ENCODE data around the gene ARHGEF1.
A peak's percentile ranks its signal among the peaks of the same experiment; 100 is the strongest.

The ARHGEF1 gene

DNA sequence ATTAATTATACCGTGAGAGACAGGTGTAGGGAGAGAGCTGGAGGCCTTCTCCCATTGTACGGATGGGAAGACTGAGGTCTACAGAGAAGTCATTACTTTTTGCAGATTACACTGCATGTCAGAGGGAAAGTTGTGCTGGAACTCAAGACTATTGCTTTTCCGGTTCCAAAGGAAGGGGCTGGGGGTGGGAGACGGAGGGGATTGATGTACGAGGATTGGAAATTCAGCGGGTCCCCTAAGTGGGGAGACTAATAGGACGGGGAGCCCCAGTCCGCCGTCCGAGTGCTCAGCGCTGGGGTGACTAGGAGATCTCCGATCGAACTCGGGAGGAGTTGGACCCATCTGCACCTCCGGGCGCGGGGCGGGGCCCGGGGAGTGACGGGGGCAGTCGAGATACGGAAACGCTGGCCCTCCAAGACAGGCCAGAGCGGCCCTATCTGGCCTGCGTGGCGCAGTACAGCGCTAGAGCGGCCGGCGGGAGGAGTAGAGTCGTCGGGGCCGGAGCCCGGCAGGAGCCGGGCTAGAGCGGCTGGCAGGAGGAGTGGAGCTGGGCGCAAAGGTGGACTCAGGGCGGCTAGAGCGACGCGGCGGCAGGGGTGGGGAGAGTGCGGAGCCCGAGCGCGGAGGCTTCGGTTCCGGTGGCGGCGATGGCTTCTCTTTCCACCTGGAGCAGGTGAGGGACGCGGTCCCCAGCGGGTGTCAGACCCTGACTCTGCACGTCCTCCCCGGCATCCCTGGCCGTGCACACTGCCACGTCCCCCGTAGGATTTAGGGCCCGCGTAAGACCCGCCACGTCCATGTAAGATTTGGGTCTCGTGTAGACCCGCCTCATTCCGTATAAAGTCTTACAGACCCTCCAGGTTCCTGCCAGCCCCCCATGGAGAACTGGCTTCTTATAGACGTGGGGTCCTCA lies 1.1 kb downstream of the ARHGEF1 start:
- peak; percentile 75 to 78 for DNase-seq (ENCODE audit: low read depth in 2 of 2)

DNA sequence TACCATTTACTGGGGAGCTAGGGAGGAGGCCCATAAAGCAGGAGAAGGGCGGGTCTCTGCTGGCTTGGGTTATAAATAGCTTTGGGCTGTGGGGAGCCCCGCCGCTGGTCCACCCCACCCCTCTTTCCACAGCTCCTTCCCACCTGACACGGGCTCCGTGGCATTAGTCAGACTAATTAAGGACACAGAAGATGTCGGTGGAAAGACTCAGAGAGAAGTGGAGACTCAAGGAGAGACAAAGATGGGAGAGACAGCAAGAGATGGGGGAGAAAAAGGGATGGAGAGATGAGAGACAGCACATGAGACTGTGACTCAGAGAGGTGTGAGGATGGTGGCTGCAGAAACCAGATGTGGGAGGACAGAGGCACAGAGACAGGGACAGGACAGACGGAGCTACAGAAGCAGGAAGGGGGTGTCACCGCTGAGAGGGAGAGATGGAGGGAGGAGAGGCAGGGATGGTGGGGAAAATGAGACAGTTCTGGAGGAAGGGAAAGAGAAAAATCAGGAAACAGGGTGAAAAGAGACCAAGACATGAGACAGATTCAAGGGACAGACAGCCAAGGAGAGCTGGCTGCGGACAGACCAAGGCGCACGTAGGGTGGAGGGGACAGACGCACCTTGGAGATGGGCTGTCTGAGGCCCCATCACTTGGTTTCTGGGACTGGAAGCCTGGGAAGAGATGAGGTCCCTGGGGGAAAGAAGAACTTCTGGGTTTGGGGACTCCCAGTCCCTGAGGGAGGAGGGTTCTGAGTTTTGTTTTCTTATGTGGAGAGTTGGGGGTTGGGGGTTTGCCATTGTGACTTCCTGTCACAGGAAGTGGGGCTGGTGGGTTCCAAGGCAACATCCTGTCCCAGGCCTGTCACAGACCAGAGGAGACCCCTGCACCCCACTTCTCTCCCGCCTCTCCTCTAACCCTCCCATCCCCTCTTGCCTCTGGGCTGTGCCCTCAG lies 4.1 kb downstream of the ARHGEF1 start:
- peak in 1 of 2 donors; percentile 50 for DNase-seq (ENCODE audit: low read depth in 2 of 2)

DNA sequence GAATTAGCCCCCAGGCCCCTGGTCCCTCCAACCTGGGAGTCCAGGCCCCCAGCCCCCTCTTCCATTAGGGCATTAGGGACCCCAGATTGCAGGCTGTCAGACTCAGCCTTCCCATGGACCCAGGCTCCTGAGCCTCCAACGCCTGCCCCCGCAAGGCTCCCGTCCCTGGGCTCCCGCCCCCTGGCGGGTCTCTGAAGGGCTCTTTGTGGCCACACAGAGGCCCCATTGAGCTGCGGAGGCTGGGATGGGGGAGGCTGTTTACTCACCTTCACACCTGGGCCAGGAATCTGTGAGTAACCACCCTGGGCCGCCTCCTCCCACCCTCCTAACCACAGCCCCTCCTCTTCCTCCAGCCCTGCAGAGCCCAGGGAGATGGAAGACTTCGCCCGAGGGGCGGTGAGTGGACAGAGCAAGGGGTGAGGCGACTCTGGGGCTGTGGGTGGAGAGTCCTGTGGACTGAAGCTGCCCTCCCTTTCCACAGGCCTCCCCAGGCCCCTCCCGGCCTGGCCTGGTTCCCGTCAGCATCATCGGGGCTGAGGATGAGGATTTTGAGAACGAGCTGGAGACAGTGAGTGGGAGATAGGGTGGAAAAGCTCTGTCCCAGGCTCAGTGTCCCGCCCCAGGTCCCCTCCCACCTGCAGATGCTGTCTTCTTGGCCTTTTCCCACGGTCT lies 4.9 kb downstream of the ARHGEF1 start:
- DNase-seq (ENCODE audit: low read depth in 2 of 2), result peak; percentile 82 to 86

DNA sequence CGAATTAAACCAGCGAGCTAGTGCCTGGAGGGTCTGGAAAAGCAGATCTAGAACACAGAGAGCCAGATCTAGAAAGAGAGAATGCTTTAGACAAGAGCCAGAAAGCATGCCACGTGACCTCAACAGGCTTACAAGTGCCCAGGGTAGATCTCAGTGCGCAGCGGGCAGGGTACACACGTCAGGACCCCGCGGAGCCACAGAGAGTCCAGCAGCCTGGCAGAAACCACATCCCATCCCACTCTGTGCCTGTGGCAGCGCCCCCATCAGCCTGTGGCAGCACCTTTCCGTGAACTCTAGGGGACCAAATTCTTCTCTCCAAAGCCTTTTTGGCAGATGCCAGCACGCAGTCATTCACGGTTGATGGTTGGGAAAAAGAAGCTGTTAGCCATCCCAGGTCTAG lies 5.9 kb downstream of the ARHGEF1 start:
- DNase-seq (ENCODE audit: low read depth in 2 of 2), result no peak

DNA sequence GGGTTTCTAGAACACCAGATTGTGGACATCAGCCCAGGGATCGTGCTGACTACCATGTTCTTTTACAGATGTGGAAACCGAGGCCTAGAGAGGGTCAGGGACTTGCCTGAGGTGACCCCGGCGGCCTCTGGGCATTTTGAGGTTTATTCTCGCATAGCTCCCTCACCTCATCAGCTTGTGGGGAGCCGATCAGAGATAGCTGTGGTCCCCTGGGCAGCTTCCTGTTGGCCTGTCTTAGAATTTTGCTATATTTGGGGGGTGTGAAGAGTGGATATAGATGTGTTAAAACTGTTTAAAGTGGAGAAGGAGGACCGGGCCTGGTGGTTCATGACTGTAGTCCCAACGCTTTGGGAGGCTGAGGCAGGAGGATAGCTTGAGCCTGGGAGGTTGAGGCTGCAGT lies 6.9 kb downstream of the ARHGEF1 start:
- DNase-seq (ENCODE audit: low read depth in 2 of 2), result no peak

DNA sequence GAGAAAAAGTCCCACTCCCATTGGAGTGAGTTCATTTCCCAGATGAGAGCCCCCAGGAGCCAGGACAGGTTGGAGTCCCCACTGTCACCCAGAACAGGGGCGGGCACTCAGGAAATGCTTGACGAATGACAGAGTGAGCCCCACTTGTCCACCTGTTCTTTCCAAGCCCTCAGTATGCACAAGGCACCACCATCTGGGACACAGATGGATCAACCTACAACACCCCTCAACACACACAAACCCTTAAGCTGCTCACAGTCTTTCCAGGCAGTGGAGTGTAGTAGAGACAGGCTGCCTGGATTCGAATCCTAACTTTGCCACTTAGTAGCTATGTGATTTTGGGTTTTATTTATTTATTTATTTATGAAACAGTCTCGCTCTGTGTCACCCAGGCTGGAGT lies 8.0 kb downstream of the ARHGEF1 start:
- DNase-seq (ENCODE audit: low read depth in 2 of 2), result no peak

DNA sequence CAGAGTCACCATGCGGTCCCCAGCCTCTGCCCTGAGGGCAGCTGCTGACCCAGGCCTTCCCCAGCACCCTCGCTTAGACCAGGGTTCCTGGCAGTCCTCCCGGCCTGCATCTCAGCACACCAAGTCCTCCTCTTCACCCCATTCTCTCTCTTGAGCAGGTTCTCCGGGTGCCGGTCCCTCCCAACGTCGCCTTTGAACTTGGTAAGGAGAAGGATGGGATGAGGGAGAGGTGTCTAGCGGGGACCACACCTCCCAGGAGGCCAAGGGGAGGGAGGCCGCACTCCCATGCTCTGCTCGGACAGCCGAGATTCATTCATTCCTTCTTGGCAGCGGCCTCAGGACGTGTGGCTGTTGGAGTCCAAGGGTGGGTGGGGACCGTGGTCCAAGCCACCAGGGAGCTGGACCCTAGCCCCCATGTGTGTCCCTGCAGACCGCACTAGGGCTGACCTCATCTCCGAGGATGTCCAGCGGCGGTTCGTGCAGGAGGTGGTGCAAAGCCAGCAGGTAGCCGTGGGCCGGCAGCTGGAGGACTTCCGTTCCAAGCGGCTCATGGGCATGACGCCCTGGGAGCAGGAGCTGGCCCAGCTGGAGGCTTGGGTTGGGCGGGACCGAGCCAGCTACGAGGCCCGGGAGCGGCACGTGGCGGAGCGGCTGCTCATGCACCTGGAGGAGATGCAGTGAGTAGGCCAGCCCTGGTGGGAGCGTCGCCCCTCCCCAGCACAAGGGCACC lies 9.4 kb downstream of the ARHGEF1 start:
- no peak for DNase-seq (ENCODE audit: low read depth in 2 of 2)

DNA sequence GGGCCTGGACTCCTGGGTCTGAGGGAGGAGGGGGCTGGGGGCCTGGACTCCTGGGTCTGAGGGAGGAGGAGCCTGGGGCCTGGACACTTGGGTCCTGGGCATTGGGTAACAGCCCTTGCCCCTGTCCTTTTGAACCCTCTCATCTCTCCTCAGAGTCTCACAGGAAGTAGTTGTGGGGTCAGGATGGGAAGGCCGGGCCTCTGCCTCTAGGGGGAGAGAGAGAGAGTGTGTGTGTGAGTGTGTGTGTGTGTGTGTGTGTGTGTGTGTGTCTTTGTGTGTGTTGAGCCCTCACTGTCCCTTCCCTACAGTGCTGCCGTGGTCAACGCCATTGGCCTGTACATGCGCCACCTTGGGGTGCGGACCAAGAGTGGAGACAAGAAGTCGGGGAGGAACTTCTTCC lies 10.9 kb downstream of the ARHGEF1 start:
- no peak for DNase-seq (ENCODE audit: low read depth in 2 of 2)

DNA sequence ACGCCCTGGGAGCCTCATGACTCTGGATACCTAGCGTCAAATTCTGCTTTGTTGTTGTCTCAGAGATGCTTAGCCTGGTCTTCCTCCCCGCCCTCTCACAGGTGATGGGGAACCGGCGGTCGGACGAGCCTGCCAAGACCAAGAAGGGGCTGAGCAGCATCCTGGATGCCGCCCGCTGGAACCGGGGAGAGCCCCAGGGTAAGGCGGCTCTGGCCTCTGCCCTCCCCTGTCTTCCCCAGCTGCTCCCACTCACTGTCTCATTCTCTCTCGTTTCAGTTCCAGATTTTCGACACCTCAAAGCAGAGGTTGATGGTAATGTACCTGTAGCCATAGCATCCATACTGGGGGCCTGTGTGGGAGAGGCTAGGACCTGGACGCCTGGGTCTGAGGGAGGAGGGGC lies 11.4 kb downstream of the ARHGEF1 start:
- DNase-seq (ENCODE audit: low read depth in 2 of 2), result no peak

DNA sequence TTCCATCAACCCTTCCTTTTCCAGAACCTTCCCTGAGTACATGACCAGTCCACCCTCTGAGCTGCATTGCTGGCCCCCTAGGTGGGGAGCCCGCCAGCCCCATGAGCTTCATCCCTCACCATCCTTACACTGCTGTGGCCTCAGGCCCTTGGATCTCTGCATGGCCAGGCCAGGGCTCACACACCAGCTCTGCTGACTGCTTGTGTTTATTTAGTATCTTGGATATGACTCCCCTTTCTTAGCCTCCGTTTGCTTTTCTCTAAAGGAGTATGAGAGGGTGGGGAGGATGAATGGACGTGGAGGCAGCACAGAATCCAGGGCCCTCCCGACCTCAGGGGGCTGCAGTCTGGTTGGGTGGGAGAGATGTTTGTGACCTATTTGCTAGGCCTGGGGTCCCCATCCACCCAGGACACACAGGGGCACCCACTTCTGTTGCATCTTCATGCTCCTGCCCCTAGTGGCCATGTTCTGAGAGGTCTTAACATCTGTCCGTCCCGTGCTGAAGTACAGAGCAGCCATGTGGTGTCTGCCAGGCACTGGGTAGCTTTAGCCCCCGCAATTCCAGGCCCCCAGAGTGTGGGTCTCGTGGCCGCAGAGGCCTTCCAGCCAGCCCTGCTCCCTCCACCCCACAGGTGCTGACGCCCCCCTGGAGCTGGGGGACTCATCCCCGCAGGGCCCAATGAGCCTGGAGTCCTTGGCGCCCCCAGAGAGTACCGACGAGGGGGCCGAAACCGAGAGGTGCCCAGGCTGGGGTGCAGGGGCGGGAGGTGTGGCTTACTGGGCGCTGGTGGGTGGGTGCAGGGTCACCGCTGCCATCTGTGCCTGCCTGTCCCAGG lies 13.0 kb downstream of the ARHGEF1 start:
- DNase-seq (ENCODE audit: low read depth in 2 of 2), result no peak

DNA sequence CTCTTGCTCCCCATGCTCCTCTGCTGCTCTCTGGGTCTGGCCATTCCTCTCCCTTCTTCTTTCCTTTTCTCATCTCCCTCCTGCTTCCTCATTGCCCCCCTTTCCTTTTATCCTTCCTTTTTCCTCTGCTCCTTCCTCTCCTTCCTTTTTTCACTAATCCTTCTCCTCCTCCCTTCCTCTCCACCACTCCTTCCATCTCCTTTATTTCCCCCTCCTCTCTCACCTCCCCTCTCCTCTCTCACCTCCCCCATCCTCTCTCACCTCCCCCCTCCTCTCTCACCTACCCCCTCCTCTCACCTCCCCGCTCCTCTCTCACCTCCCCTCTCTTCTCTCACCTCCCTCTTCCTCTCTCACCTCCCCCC lies 13.6 kb downstream of the ARHGEF1 start:
- DNase-seq (ENCODE audit: low read depth in 2 of 2), result no peak

DNA sequence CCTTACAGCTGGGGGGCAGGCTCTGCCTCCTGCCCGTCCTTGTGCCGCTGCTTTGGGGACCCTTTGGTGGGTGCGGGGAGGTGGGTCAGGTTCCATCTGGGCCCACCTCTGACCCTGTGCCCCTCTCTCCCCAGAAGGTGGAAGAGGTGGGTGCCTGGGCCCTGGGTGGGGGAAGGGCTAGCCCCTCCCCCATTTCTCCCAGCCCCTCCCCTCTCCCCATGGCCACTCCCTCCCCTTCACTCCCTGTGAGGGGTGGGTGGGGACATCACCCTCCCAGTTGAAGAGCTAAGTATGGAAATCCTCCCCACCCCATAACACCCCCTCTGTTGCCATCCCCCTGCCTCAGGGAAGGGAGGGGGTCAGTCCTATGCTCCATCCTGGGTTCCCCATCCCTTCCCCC lies 14.2 kb downstream of the ARHGEF1 start:
- no peak for DNase-seq (ENCODE audit: low read depth in 2 of 2)

DNA sequence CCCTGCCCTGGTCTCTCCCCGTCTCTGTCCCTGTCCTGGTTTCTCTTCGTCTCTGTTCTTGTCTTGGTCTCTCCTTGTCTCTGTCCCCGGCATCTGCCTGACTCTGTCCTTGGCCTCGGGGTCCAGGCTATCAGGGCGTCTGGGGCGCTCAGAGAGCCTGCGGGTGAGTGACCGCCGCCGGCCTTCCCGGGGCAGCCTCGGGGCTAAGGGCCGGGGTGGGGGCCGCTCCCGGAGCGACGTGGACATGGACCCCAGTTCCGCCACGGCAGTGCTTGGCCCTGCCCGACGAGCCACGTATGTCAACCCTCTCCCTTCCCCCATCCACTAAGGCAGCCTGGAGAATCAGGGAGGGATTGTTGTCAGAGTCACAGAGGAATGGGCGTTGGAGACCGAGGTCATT lies 14.8 kb downstream of the ARHGEF1 start:
- DNase-seq (ENCODE audit: low read depth in 2 of 2), result no peak

DNA sequence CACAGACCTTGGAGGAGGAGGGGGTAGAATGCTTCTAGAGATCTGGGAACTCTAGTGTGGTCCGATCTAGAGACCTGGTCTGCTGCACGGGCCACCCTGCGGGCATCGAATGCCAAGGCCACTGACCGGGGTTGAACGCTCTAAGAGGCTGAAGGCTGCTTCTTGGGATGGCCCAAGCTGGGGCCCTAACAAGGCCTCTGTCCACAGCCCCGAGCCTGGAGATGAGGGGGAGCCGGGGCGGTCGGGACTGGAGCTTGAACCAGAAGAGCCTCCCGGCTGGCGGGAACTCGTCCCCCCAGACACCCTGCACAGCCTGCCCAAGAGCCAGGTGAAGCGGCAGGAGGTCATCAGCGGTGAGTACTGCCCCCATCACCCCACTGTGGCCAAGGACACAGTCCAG lies 15.3 kb downstream of the ARHGEF1 start:
- no peak for DNase-seq (ENCODE audit: low read depth in 2 of 2)

DNA sequence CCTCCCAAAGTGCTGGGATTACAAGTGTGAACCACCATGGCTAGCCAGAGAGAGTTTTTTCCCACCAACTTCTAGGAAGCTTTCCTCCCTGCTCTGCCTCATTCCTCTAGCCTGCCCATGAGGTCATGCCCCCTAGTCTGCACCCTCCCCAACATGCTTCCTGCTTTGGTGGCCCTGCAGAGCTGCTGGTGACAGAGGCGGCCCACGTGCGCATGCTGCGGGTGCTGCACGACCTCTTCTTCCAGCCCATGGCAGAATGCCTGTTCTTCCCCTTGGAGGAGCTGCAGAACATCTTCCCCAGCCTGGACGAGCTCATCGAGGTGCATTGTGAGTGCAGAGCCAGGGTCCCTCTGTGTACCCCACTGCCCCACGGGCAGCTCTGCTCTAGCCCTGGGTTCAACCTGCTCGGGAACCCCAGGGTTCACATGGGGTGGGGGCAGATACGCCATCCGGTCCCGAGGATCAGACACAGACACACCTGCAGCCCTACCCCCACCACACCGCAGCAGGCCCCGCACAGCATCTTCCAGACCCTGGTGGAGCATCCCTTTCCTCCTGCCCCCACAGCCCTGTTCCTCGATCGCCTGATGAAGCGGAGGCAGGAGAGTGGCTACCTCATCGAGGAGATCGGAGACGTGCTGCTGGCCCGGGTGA lies 18.9 kb downstream of the ARHGEF1 start:
- no peak for DNase-seq (ENCODE audit: low read depth in 2 of 2)

DNA sequence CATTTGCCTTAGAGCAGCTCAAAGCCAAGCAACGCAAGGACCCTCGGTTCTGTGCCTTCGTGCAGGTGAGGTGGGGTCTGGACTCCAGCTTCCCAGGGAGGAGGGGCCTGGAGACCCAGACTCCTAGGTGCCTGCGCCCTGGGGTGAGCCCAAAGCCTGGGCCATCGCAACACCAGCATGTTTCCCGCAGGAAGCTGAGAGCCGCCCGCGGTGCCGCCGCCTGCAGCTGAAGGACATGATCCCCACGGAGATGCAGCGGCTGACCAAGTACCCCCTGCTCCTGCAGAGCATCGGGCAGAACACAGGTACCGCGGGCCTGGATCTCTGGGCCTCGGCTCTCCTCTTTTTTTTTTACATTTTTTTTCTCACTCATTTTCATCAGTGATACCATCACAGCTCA lies 19.6 kb downstream of the ARHGEF1 start:
- DNase-seq (ENCODE audit: low read depth in 2 of 2), result no peak

DNA sequence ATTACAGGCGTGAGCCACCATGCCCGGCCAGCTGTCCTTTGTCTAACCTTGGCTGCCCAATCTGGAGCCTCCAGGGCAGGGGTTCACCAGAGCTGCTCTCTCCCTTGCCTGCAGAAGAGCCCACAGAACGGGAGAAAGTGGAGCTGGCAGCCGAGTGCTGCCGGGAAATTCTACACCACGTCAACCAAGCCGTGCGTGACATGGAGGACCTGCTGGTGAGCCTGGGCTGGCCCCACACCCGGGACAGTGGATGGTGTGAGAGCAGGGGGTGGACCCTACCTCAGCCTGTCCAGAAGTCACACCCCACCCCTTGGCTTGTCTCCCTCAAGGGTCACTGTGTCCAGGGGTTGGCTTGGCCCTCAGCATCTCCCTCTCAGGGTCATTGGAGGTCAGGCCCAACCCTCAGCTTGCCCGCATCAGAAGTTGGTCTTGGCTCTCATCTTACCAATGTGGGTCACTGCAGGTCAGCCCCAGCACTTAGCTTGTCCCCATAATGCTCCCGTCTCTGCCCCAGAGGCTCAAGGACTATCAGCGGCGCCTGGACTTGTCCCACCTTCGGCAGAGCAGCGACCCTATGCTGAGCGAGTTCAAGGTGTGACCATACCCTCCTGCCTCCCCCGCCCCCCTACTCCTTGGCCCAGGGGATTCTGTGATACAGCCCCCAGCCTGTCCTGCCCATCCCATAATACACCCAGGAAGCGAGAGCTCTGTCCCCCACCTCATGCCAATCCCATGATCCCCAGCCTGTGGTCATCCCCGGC lies 20.4 kb downstream of the ARHGEF1 start:
- DNase-seq (ENCODE audit: low read depth in 2 of 2), result no peak

DNA sequence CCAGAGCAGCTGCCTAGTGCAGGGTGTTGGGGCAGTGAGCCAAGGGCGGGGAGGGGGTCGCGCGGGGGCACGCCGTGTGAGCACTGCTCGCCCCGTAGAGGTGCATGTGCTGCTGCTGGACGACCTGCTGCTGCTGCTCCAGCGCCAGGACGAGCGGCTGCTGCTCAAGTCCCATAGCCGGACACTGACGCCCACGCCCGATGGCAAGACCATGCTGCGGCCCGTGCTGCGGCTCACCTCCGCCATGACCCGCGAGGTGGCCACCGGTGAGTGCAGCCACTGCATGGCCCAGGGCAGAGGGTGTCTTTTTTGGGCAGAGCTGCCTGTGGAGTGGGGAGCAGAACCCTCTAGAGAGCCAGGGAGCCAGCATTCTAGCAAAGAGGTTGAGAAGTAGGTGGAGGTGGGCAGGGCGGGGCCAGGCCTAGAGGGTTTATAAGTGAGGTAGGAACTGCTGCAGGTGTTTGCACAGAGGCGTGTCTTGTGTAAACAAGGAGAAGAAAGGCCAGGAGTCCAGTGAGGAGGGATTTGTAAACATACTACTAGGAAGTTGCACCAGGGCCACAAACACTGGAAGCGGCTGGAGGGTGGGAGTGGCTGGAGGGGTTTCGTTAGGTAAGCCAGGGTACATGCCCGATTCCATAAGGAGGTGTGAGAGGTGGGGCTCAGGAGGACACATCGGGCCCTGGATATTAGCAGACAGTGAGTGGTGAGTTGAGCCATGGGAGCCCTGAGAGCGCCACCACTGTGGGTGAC lies 21.3 kb downstream of the ARHGEF1 start:
- no peak for DNase-seq (ENCODE audit: low read depth in 2 of 2)

Measured in stimulated activated CD8-positive, alpha-beta memory T cell treated with anti-CD3 and anti-CD28 coated beads, Interleukin-15, amount 100 ng/mL, for 4 hours (primary cell).